ENCODE results near the gene GEMIN7. TPM values are rescaled to one million over a fixed set of nuclear protein-coding genes. Genes with fewer than 3 reads are reported as not detected.

The GEMIN7 gene
- total and polyA plus RNA-seq, 2 donors (not counting 1 experiment from before 2014, with no cell fraction given), result 15.7 to 18.0 TPM

GRCh38 chr19:45046355-45046754 lies 32.7 kb upstream of the GEMIN7 start:
- DNase-seq (ENCODE audit: low read depth in 2 of 2), result no peak
- Histone ChIP-seq H3K4me1 (ENCODE audit: control insufficient read depth, extremely low read depth, insufficient read depth, low read length) (no peaks in the 10 kb centered on the region), H3K4me3 (replicated peaks in 1 of 4; ENCODE audit: control extremely low read depth in 1 of 4, insufficient read depth in 1 of 4, low read depth in 3 of 4, low read length in 4 of 4) (no peak overlapping the region), H3K27me3 (ENCODE audit: control insufficient read depth, insufficient read depth, low read length) (no peaks in the 10 kb centered on the region), H3K27ac (ENCODE audit: insufficient read depth, low read length) (no peak overlapping the region), H4K20me1 (ENCODE audit: control insufficient read depth, extremely low read depth, insufficient read depth, low read length) (no peaks in the 10 kb centered on the region), H3K79me2 (ENCODE audit: control insufficient read depth, insufficient read depth, low read length) (peaks cover 61% of the 10 kb centered on the region), H2AFZ (ENCODE audit: low read length) (no peak overlapping the region), H3K36me3 (ENCODE audit: control insufficient read depth, insufficient read depth, low read length) (peaks cover 16% of the 10 kb centered on the region), H3K4me2 (ENCODE audit: extremely low read depth, insufficient read depth, low read length) (no peak overlapping the region), H3K9ac (ENCODE audit: insufficient read depth, low read length) (no peak overlapping the region), H3K9me3 (ENCODE audit: control insufficient read depth, insufficient read depth, low read depth, low read length) (no peaks in the 10 kb centered on the region)
- TF ChIP-seq EZH2 (IDR thresholded peaks at IDR 0.05; ENCODE audit: low read length, missing control alignments), result no peak
- TF ChIP-seq CTCF (conservative IDR thresholded peaks at IDR 0.05 in 1 of 2, IDR thresholded peaks at IDR 0.05 in 1 of 2; ENCODE audit: low read depth in 1 of 2, low read length in 2 of 2), result no peak

- no peak for TF ChIP-seq EZH2 (IDR thresholded peaks at IDR 0.05; ENCODE audit: low read length, missing control alignments)
- no peak for TF ChIP-seq CTCF (conservative IDR thresholded peaks at IDR 0.05 in 1 of 2, IDR thresholded peaks at IDR 0.05 in 1 of 2; ENCODE audit: low read depth in 1 of 2, low read length in 2 of 2)
- H2AFZ ChIP-seq (ENCODE audit: low read length), result no peak overlapping the region
- H4K20me1 ChIP-seq (ENCODE audit: control insufficient read depth, extremely low read depth, insufficient read depth, low read length), result no peaks in the 10 kb centered on the region
- no peak overlapping the region for H3K4me2 ChIP-seq (ENCODE audit: extremely low read depth, insufficient read depth, low read length)
- peaks cover 11% of the 10 kb centered on the region for H3K36me3 ChIP-seq (ENCODE audit: control insufficient read depth, insufficient read depth, low read length)
- H3K4me1 ChIP-seq (ENCODE audit: control insufficient read depth, extremely low read depth, insufficient read depth, low read length), result no peaks in the 10 kb centered on the region
- DNase-seq (ENCODE audit: low read depth in 2 of 2), result no peak
- H3K9ac ChIP-seq (ENCODE audit: insufficient read depth, low read length), result no peak overlapping the region
- H3K27ac ChIP-seq (ENCODE audit: insufficient read depth, low read length), result no peak overlapping the region
- peaks cover 59% of the 10 kb centered on the region for H3K79me2 ChIP-seq (ENCODE audit: control insufficient read depth, insufficient read depth, low read length)
- no peak overlapping the region for H3K4me3 ChIP-seq (replicated peaks in 1 of 4; ENCODE audit: control extremely low read depth in 1 of 4, insufficient read depth in 1 of 4, low read depth in 3 of 4, low read length in 4 of 4)
- H3K27me3 ChIP-seq (ENCODE audit: control insufficient read depth, insufficient read depth, low read length), result no peaks in the 10 kb centered on the region
- no peaks in the 10 kb centered on the region for H3K9me3 ChIP-seq (ENCODE audit: control insufficient read depth, insufficient read depth, low read depth, low read length)
Measured at GRCh38 chr19:45047188-45047797, 31.8 kb upstream of the GEMIN7 start.

GRCh38 chr19:45049073-45049736 lies 29.9 kb upstream of the GEMIN7 start:
- Histone ChIP-seq H3K27me3 (ENCODE audit: control insufficient read depth, insufficient read depth, low read length) (no peaks in the 10 kb centered on the region), H3K4me3 (replicated peaks in 1 of 4; ENCODE audit: control extremely low read depth in 1 of 4, insufficient read depth in 1 of 4, low read depth in 3 of 4, low read length in 4 of 4) (no peak overlapping the region), H3K27ac (ENCODE audit: insufficient read depth, low read length) (no peak overlapping the region), H3K79me2 (ENCODE audit: control insufficient read depth, insufficient read depth, low read length) (peaks cover 54% of the 10 kb centered on the region), H3K4me2 (ENCODE audit: extremely low read depth, insufficient read depth, low read length) (no peak overlapping the region), H3K36me3 (ENCODE audit: control insufficient read depth, insufficient read depth, low read length) (peaks cover 15% of the 10 kb centered on the region), H3K9me3 (ENCODE audit: control insufficient read depth, insufficient read depth, low read depth, low read length) (no peaks in the 10 kb centered on the region), H3K9ac (ENCODE audit: insufficient read depth, low read length) (no peak overlapping the region), H2AFZ (ENCODE audit: low read length) (no peak overlapping the region), H3K4me1 (ENCODE audit: control insufficient read depth, extremely low read depth, insufficient read depth, low read length) (no peaks in the 10 kb centered on the region), H4K20me1 (ENCODE audit: control insufficient read depth, extremely low read depth, insufficient read depth, low read length) (no peaks in the 10 kb centered on the region)
- no peak for DNase-seq (ENCODE audit: low read depth in 2 of 2)
- TF ChIP-seq CTCF (conservative IDR thresholded peaks at IDR 0.05 in 1 of 2, IDR thresholded peaks at IDR 0.05 in 1 of 2; ENCODE audit: low read depth in 1 of 2, low read length in 2 of 2) (no peak), EZH2 (IDR thresholded peaks at IDR 0.05; ENCODE audit: low read length, missing control alignments) (no peak)
